ENCODE data around the gene IKZF4.
"Not testable (repeated sequence)": the region's sequence is repeated elsewhere in the genome, so short reads cannot be mapped to it uniquely, and the experiment has no call there.

IKZF4 gene

DNA sequence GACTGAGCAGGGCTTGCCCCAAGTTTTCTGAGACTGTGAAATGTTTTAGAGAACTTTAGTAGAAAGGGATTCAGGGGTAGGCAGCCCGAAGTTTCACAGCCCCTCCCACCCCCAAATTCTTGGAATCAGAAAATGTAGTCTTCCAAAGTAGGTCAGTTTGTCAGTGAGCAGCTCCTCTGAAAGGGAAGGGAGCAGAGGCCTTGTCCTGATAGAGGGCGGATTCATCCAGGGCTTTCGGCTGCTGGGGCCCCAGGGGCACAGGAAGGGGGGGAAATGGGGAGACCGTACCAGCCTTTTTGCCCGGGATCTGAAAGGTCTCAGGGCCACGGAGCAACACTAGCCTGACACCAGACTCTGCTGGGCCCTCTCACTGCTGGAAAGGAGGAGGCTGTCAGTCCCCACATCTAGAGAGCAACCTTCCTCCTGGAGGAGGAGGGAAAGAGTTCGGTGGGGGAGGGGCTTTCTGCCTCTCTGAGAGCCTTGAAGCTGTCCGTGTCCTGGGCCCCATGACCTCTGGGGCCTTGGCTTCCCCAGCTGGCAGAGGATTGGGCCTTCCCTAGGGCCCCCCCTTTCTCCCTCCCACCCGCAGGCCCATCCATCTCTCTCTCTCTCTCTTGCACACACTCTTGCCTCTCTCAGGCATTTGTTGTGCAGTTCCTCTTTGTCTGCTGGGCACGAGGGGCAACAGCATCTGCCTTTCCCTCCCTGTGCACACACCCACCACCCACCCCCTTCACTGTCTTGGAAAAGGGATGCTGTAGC, at the start of gene IKZF4:
Gene IKZF4, plus strand, starts transcription at position 621 of the 762 bp plus-strand sequence. CDS start 451 bp downstream, outside the sequence.
- H3K36me3 Mint-ChIP-seq = peaks cover 17% of the 10 kb centered on the region
- DNase-seq (ENCODE audit: low spot score in 2 of 2) (no peak), ATAC-seq (peak; percentile 46)
- H3K4me3 Mint-ChIP-seq = peak within 1 kb of the TSS; percentile 88
- peak within 1 kb of the TSS; percentile 95 for H3K27ac Mint-ChIP-seq
- no peaks in the 10 kb centered on the region for H3K9me3 Mint-ChIP-seq
- H3K4me1 Mint-ChIP-seq = peaks cover 27% of the 10 kb centered on the region

DNA sequence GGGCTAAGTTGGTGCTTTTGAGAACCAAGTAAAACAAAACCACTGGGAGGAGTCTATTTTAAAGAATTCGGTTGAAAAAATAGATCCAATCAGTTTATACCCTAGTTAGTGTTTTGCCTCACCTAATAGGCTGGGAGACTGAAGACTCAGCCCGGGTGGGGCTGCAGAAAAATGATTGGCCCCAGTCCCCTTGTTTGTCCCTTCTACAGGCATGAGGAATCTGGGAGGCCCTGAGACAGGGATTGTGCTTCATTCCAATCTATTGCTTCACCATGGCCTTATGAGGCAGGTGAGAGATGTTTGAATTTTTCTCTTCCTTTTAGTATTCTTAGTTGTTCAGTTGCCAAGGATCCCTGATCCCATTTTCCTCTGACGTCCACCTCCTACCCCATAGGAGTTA, 48.8 kb upstream of the IKZF4 start:
- DNase-seq (ENCODE audit: low spot score in 2 of 2) = no peak
- H3K9me3 Mint-ChIP-seq = no peaks in the 10 kb centered on the region
- peaks cover 22% of the 10 kb centered on the region for H3K4me1 Mint-ChIP-seq
- no peak overlapping the region for H3K27ac Mint-ChIP-seq
- H3K4me3 Mint-ChIP-seq = no peak overlapping the region
- no peak for ATAC-seq
- peaks cover 2% of the 10 kb centered on the region for H3K36me3 Mint-ChIP-seq

DNA sequence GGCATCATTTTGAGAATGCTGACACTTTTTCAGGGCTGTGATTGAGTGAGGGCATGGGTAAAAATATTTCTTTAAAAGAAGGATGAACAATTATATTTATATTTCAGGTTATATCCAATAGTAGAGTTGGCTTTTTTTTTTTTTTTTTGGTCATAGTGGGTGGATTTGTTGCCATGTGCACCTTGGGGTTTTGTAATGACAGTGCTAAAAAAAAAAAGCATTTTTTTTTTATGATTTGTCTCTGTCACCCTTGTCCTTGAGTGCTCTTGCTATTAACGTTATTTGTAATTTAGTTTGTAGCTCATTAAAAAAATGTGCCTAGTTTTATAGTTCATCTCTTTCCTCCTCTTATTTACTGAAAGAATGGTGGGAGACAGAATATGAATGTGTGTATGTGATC, 48.4 kb upstream of the IKZF4 start:
- DNase-seq (ENCODE audit: low spot score in 2 of 2) = no peak
- H3K27ac Mint-ChIP-seq = no peak overlapping the region
- H3K4me1 Mint-ChIP-seq = peaks cover 22% of the 10 kb centered on the region
- no peak for ATAC-seq
- H3K4me3 Mint-ChIP-seq = no peak overlapping the region
- H3K9me3 Mint-ChIP-seq = no peaks in the 10 kb centered on the region
- H3K36me3 Mint-ChIP-seq = no peaks in the 10 kb centered on the region

DNA sequence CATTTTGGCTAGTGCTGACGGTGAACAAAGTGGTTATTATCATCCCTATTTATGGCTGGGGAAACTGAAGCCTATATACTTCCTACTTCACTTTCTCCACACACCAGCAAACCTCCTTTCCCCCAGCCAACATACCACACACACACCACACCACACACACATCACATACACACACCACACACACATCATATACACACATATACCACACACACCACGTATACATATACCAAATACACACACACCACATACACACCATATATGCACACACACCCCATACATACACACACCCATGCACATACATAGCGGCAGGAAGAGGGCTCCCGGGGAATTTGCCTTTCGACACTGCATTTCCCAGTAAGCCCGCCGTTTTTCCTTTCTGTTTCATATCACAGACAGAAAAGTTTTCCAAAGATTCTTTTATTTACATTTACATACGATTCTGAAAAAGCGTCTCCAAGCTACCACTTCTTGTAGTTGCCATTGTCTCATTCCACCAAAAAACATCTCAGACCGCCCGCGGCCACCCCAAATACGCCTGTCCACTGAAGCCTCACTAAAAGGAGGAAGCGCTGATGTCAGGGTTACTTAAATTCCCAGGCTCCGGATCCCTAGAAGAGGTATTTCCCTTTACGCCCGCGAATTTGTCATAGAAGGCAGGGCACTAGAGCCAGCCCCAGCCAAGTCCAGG, 47.8 kb upstream of the IKZF4 start:
- H3K27ac Mint-ChIP-seq = no peak overlapping the region
- DNase-seq (ENCODE audit: low spot score in 2 of 2) (no peak), ATAC-seq (no peak)
- H3K9me3 Mint-ChIP-seq = no peaks in the 10 kb centered on the region
- no peaks in the 10 kb centered on the region for H3K36me3 Mint-ChIP-seq
- H3K4me1 Mint-ChIP-seq = peaks cover 22% of the 10 kb centered on the region
- no peak overlapping the region for H3K4me3 Mint-ChIP-seq

DNA sequence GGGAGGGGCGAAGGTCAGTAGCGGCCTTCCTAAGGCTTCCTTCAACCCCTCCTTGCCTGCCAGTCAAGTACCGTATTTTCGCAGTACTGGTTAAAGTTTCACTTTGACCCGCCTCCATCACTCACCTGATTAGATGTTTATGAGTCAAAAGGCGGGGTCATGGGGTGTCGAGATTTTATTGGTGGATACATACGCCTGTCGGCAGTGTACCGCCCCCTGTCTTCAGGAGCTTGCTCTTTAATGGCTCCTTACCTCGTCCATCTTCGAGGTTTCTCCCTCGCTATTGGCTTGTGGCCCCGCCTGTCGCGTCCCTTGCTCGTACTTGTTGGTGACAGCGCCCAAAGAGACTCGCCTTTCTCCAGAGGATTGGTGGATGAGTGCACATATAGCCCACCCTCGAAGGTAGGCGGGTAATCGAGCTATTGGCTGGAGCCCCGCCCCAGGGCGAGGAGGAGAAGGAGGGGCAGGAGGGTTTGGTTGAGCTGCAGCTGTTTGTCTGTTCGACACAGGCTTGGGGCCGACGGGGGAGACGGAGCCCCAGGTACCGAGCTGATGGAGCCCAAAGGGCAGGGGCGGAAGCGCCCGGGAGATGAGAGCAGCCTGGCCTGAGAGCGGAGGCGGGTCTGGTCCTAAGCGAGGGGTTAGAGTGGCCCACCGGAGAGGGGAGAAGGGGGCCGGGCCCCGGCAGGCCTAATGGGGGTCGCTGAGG, 47.1 kb upstream of the IKZF4 start, which contains the start of gene RAB5B:
Gene RAB5B, plus strand, starts transcription at position 480 of the 709 bp plus-strand sequence. CDS start 12,883 bp downstream, outside the sequence.
- Mint-ChIP-seq H3K4me3 (no peak within 1 kb of the TSS), H3K36me3 (peaks cover 7% of the 10 kb centered on the region), H3K9me3 (no peaks in the 10 kb centered on the region), H3K4me1 (peaks cover 23% of the 10 kb centered on the region), H3K27ac (no peak within 1 kb of the TSS)
- ATAC-seq (peak; percentile 96), DNase-seq (ENCODE audit: low spot score in 2 of 2) (peak; percentile 85 to 97)

DNA sequence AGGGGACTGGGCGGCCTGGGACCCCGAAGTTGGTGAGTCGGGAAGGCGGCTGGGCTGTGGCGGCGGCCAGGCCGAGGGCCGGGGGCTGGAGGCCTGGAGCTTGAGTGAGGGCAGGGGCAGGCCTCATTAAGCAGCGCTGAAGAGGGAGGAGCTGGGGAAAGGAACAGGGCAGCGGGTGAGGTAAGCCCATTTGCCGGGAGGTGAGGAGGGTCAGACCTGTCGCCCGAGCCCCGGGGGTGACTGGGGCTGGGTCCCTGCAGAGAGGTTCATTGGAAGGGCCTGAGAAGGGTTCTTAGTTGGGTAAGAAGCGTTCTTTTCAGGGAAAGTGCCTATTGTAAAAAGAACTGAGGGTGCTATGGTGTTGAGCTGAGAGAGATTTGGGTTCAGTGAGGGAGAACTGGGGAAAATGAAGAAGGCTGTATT, 46.5 kb upstream of the IKZF4 start:
- Mint-ChIP-seq H3K4me1 (peaks cover 28% of the 10 kb centered on the region), H3K27ac (no peak overlapping the region), H3K4me3 (no peak overlapping the region), H3K9me3 (no peaks in the 10 kb centered on the region), H3K36me3 (peaks cover 13% of the 10 kb centered on the region)
- no peak for DNase-seq (ENCODE audit: low spot score in 2 of 2)
- peak; percentile 46 for ATAC-seq

DNA sequence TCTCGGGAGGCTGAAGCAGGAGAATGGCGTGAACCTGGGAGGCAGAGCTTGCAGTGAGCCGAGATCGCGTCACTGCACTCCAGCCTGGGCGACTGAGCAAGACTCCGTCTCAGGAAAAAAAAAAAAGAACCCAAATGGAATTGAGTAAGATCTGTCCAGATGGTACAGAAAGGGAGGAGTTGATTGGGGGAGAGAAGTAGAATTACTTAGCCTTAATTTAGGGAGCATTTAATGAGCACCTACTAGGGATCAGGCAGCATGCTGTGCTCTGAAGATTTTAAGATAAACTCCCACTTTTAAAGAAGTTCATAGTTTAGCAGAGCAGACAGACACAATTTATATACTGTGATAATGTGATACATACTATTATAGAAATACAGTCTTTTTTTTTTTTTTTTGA, 42.5 kb upstream of the IKZF4 start:
- no peak overlapping the region for H3K4me3 Mint-ChIP-seq
- H3K9me3 Mint-ChIP-seq = no peaks in the 10 kb centered on the region
- H3K36me3 Mint-ChIP-seq = peaks cover 49% of the 10 kb centered on the region
- H3K27ac Mint-ChIP-seq = no peak overlapping the region
- peaks cover 37% of the 10 kb centered on the region for H3K4me1 Mint-ChIP-seq
- ATAC-seq (no peak), DNase-seq (ENCODE audit: low spot score in 2 of 2) (no peak)

DNA sequence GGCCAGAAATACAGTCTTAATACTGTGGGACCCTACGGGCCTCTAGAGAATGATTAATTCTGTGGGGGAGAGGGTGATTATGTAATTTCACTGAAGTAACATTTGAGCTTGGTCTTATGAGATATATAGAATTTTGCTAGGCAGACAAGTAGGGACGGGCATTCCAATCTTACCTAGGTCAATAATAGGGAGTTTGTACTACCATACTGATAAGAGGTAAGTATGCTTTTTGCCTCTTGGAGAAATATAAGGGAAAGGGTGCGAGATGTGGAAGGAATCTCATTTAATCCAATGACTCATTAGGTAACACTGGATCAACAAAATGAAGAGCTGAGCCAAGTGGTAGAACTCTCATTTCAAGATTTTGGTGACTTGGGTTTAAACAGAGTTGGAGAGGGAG, 41.8 kb upstream of the IKZF4 start:
- Mint-ChIP-seq H3K4me3 (no peak overlapping the region), H3K27ac (peak overlapping the region; percentile 43)

DNA sequence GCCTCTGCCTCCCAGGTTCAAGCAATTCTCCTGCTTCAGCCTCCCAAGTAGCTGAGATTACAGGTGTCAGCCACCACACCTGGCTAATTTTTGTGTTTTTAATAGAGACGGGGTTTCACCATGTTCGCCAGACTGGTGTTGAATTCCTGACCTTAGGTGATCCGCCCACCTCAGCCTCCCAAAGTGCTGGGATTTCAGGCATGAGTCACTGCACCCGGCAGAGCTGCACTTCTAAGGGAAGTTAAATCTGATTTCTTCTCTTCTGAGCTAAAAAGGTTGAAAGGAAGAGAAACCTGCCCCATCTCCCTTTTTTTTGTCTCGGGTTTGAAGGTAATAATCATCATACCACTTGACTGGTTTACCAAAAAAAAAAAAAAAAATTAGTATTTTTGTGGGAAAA, 39.0 kb upstream of the IKZF4 start:
- peaks cover 80% of the 10 kb centered on the region for H3K36me3 Mint-ChIP-seq
- not testable (repeated sequence) for H3K9me3 Mint-ChIP-seq; H3K4me3 Mint-ChIP-seq; H3K27ac Mint-ChIP-seq; DNase-seq (ENCODE audit: low spot score in 2 of 2); ATAC-seq
- peaks cover 30% of the 10 kb centered on the region for H3K4me1 Mint-ChIP-seq

More for the DNA sequence above, 41.8 kb upstream of the IKZF4 start:
- ATAC-seq (no peak), DNase-seq (ENCODE audit: low spot score in 2 of 2) (no peak)
- Mint-ChIP-seq H3K36me3 (peaks cover 56% of the 10 kb centered on the region), H3K9me3 (no peaks in the 10 kb centered on the region), H3K4me1 (peaks cover 37% of the 10 kb centered on the region)

DNA sequence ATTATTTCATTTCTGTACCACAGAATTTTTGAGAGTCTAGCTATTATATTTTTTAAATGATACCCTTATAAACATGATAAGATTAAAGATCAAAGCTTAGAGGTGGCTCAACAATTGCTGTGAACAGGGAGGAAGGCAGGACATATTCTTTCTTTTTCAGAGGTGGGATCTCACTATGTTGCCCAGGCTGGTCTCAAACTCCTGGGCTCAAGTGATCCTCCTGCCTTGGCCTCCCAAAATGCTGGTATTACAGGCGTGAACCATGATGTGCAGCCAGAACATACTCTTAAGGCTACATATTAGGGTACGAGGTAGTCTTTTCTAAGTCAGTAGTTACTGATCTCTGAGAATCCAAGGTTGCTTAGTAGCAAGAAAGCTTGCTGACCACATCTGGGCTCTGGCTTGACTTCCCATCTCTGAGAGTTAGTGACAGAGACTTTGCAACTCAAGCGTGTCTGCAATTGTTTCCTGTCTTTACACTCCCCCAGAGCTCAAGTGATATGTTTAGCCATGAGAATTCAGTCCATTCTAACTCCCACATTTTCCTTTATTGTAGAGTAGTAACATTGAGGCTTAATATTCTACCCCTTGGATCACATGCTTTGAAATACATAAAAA, 38.4 kb upstream of the IKZF4 start:
- Mint-ChIP-seq H3K36me3 (peaks cover 86% of the 10 kb centered on the region), H3K27ac (no peak overlapping the region), H3K4me1 (peaks cover 26% of the 10 kb centered on the region), H3K9me3 (no peaks in the 10 kb centered on the region), H3K4me3 (no peak overlapping the region)
- no peak for ATAC-seq
- no peak for DNase-seq (ENCODE audit: low spot score in 2 of 2)

DNA sequence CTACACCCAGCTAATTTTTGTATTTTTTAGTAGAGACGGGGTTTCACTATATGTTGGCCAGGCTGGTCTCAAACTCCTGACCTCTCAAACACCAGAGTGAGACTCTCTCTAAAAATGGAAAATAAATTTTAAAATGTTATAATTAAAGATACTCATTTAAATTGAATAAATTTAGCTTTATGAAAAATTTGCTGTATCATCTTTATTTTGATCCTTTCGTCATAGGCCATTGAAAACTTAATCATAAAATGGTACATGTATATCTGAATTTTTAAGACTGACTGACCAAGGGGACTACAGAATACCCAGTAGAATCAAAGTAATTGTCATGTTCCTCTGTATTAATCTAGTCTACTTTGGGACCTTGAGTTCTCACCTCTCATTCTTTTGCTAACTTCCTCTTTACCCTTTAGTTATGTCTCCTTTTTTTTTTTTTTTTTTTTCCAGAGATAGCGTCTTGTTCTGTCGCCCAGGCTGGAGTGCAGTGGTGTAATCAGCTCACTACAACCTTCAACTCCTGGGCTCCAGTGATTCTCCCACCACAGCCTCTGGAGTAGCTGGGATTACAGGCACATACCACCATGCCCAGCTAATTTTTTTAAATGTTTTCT, 37.5 kb upstream of the IKZF4 start:
- no peaks in the 10 kb centered on the region for H3K9me3 Mint-ChIP-seq
- peaks cover 92% of the 10 kb centered on the region for H3K36me3 Mint-ChIP-seq
- peak overlapping the region; percentile 48 for H3K27ac Mint-ChIP-seq
- H3K4me3 Mint-ChIP-seq = no peak overlapping the region
- DNase-seq (ENCODE audit: low spot score in 2 of 2) = no peak
- no peak for ATAC-seq
- peaks cover 16% of the 10 kb centered on the region for H3K4me1 Mint-ChIP-seq

DNA sequence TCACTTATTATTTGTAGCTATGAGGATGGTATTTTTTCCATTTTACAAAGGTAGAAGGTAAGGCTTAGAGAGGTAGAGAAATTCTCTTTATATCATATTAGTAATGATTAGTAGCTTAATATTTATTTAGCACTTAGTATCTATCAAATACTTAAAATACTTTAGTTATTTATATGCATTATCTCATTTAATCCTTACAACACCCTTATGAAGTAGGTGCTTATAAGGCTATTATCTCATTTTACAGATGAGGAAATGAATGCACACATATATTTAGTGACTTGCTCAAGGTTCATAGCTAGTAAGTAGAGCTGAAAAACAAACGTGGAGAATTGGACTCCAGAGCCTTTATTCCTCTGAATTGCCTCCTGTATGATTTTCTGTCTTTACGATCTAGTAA, 36.0 kb upstream of the IKZF4 start:
- Mint-ChIP-seq H3K27ac (no peak overlapping the region), H3K36me3 (peaks cover 95% of the 10 kb centered on the region)
- no peak for DNase-seq (ENCODE audit: low spot score in 2 of 2)

DNA sequence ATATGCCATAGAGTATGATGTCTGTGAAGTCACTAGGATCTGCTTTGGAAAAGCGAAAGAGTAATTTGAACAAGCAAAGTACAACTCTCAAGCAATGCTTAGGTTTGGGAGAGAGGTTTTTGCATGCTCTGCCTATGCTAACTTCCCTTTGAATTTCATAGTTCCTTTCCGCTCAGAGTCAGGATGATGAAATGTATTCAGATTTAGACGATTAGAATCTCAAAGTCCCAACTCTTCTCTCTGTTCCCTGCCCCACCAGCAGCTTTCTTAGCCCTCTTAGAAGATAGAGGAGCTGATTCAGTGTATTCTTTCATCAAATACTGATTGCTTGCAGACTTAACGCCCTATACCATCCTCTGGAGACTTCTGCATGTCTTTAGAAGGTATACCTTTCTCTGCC, 35.5 kb upstream of the IKZF4 start:
- ATAC-seq = no peak
- DNase-seq (ENCODE audit: low spot score in 2 of 2) = no peak
- H3K4me1 Mint-ChIP-seq = peaks cover 2% of the 10 kb centered on the region
- H3K4me3 Mint-ChIP-seq = no peak overlapping the region
- peak overlapping the region; percentile 50 for H3K27ac Mint-ChIP-seq
- peaks cover 96% of the 10 kb centered on the region for H3K36me3 Mint-ChIP-seq
- H3K9me3 Mint-ChIP-seq = no peaks in the 10 kb centered on the region

More for the DNA sequence above, 36.0 kb upstream of the IKZF4 start:
- Mint-ChIP-seq H3K4me1 (peaks cover 7% of the 10 kb centered on the region), H3K9me3 (no peaks in the 10 kb centered on the region), H3K4me3 (no peak overlapping the region)
- ATAC-seq = no peak

DNA sequence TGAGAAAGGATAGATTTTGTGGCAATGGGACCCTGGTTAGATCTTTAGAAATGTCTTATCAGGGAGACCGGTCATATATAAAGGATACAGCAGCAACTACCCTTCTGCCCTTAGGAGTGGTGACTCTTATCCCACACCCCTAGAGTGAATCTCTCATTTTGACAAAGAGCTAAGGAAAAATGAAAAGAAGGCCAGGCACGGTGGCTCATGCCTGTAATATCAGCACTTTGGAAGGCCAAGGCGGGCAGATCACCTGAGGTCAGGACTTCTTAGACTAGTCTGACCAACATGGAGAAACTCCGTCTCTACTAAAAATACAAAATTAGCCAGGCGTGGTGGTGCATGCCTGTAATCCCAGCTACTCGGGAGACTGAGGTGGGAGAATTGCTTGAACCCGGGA, 34.9 kb upstream of the IKZF4 start:
- H3K36me3 Mint-ChIP-seq = peaks cover 96% of the 10 kb centered on the region
- H3K4me3 Mint-ChIP-seq; ATAC-seq; H3K4me1 Mint-ChIP-seq; H3K9me3 Mint-ChIP-seq; DNase-seq (ENCODE audit: low spot score in 2 of 2): not testable (repeated sequence)
- peak overlapping the region; percentile 50 for H3K27ac Mint-ChIP-seq

DNA sequence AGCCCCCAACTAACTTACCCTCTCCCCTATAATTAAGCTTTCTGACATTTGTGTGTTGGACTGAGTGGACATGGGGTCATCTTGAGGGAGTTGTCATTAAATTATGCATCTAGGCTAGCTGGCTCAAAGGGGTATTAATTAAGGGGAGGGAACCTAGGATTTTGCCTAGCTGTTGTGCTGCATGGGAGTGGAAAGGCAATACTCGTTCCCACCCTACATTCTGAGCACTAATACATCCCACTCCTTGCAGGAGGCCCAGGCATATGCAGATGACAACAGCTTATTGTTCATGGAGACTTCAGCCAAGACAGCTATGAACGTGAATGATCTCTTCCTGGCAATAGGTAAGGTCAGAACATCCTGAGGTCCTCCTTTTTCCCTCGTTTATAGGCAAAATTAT, 29.7 kb upstream of the IKZF4 start:
- DNase-seq (ENCODE audit: low spot score in 2 of 2) (no peak), ATAC-seq (no peak)
- Mint-ChIP-seq H3K27ac (no peak overlapping the region), H3K36me3 (peaks cover 100% of the 10 kb centered on the region), H3K4me1 (peaks cover 3% of the 10 kb centered on the region), H3K9me3 (no peaks in the 10 kb centered on the region), H3K4me3 (no peak overlapping the region)

Data from stimulated activated effector memory CD8-positive, alpha-beta T cell treated with anti-CD3 and anti-CD28 coated beads, Interleukin-12 subunit alpha, Interleukin-12 subunit beta, amount 100 ng/mL, for 72 hours (primary cell).